GM19452 (cell line): Measurements from ENCODE around the gene SLA2.
"Not testable (repeated sequence)": the region's sequence is repeated elsewhere in the genome, so short reads cannot be mapped to it uniquely, and the experiment has no call there.

Source experiments
- ATAC-seq: cut with Tn5 transposase; IDR thresholded peaks from one replicate; pipeline ENCODE4 v1.9.1; 2021; ENCODE audit not compliant: unreplicated experiment

The SLA2 gene, protein sequence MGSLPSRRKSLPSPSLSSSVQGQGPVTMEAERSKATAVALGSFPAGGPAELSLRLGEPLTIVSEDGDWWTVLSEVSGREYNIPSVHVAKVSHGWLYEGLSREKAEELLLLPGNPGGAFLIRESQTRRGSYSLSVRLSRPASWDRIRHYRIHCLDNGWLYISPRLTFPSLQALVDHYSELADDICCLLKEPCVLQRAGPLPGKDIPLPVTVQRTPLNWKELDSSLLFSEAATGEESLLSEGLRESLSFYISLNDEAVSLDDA

DNA sequence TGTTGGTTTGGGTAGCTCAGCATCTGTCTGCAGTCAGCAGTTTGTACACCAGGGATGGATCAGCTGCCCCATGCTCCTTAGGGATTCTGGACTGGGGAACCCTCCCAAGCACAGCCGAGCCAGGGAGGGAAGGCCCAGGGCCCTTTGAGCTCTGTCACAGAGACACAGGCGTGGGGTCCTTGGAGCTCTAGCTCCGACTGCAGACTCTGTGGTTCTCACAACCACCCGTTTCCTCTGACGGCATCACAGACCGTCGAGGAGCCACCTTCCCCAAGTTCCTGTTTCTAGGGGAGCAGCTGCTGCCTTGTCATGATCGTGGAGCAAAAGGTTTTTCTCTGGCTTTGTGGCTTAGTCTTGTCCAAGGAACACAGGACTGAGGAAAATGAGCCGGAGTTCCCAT is at the start of gene SLA2:
SLA2 (minus strand) TSS at position 199 of the 400 bp plus-strand sequence. CDS start 4,861 bp downstream, outside the sequence.
- ATAC-seq, result no peak

DNA sequence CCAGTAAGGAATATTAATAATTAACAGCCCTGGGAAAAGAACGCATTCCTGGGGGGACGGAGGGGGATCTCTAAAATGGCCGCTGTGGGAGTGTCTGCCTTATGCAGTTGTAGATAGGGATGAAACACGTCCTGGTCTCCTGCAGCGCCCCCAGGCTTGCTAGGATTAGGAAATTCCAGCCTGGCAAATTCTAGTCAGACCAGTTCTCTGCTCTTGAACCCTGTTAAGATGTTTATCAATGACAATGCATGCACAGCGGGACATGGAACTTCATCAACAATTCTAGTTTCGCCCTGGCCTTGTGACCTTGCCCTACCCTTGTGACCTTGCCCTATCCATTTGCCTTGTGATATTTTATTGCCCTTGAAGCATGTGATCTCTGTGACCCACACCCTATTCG is 49.5 kb upstream of the SLA2 start:
- ATAC-seq, result not testable (repeated sequence)

DNA sequence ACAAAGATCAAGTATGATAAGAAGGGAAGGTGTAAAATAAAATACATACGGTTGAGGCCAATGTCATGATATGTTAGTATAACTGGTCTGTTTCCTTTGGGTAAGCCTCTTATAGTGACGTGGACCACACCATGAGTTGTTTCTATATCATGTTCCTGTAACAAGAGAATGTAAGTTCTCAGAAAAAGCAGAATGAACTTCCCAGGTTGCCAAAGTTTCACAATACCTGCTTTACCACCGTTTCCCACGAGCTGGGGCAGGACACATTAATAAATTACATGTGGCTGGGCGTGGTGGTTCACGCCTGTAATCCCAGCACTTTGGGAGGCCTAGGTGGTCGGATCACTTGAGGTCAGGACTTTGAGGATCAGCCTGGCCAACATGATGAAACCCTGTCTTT is 42.6 kb upstream of the SLA2 start:
- ATAC-seq, result no peak

DNA sequence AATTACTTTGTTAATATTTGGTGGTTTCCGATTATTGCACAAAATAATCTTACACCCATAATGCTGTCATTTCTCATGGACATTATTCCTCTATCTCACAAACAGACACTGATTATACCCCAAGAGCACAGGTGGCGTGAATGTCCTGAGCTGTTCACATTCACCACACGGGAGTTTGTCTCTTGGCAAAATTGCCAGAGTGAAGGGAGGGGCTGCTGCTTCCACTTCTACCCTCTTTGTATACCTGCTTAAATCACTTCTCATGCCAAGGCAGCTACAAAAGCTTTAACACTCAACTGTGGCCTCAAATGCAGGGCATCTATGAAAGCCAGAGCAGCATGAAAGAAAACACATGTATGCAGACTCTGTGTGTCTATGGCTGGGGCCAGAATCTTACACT is 41.9 kb upstream of the SLA2 start:
- ATAC-seq, result no peak

DNA sequence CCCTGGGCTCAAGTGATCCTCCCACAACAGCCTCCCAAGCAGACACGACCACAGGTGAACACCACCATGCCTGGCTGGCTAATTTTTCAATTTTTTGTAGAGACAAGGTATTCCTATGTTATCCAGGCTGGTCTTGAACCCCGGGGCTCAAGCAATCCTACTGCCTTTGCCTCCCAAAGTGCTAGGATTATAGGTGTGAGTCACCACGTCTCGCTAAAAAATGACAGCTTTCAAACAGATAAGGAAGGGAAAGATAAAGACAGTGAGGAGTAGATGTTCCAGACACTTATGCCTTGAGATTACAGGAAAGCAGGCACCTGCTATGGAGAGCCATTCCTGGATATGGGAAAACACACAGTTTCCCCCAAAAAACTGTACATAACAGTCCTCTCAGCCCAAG is 40.9 kb upstream of the SLA2 start:
- ATAC-seq, result no peak

DNA sequence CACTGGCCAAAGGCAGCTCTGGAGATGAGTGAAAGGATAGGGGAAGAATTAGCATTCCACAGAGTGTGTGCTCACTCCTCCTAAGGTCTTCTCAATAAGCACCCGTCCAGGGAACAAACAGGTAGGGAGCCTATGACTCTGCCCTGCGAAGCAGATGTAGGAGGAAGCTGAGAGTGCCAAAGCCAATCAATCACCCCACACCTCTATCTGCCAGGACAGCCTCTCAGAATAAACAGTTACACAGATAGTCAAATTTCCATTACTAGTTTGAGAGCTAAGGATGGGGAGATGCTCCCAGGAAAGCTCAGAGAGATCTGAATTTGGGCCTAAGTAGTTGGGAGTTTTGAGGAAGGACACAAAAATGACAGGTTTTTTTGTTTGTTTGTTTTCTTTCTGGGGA is 40.5 kb upstream of the SLA2 start:
- ATAC-seq, result no peak

DNA sequence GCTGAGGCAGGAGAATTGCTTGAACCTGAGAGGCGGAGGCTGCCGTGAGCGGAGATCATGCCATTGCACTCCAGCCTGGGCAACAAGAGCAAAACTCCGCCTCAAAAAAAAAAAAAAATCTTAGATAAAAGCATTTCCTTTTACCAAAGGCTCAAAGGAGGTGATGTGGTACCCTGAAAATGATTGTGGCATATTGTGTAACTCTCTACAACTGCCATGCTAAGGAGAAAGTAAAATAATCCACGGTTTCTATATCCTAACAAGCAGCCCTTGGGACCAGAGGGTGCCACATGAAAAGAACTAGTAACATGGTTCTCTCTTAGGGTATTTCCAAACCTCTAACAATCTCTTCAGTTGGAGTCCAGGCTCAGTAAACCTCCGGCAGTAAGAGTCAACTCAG is 38.8 kb upstream of the SLA2 start:
- ATAC-seq, result no peak

DNA sequence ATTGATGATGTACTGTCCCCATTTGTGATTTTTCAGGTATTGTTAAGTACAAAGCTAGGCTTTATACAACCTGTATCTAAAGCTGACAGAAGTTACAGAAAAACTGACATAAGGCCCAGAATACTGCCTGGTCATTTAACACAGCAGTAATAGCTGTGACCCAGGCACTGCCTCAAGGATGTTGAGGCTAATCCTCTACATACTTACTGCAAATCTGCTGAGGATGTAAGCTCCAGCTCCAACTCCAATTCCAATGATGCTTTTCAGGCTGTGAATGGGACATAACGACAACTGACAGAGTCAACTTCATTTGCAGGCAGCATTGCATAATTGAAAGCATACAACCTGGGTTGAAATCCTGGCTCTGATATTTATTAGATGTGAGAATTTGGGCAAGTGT is 36.3 kb upstream of the SLA2 start:
- no peak for ATAC-seq

DNA sequence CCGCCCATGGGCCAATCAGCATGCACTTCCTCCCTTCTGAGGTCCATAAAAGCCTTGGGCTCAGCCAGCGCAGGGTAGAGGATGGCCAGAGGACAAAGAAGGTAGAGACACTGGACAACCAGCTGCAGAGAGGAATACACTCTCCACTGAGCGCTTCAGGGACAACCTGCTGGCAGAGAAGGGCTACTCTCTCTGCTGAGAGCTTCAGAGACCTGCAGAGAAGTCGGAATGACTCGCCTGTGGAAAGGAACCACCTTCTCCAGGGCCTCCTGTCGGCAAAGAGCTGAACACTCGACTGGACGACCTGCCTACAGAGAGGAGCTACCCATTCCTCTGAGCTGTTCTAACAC is 31.4 kb upstream of the SLA2 start:
- ATAC-seq, result no peak

DNA sequence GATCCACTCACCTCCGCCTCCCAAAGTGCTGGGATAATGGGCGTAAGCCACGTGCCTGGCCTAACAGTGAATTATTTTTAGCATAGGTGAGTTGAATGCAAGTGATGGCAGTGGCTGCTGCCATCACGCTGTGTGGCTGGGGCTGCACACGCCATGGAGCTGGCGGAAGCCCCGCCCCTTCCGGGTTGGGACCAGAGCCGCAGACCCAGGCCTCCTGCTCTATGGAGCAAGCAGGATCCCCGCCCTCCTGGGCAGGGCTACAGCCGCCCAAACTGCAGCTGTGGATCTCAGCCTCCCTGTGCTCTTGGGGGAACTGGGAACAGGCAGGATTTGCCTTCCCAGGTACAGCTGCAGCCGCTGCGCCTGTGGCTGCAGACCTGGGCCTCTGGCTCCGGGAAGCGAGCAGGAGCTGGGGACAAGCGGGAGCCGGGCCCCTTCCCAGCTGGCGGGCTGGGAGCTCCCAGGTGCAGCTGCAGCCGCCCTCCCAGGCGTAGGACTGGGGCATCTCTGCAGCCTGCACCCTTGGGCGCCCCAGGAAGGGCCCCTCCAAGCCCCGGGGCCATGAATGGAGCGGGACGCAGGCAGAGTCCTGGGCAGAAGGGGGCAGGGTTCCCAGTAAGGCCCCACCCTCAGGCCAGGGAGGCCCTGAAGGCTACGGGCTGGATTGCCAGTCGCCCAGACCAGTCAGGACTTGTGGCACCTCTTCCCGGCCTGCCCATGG is 30.9 kb upstream of the SLA2 start:
- ATAC-seq, result no peak

DNA sequence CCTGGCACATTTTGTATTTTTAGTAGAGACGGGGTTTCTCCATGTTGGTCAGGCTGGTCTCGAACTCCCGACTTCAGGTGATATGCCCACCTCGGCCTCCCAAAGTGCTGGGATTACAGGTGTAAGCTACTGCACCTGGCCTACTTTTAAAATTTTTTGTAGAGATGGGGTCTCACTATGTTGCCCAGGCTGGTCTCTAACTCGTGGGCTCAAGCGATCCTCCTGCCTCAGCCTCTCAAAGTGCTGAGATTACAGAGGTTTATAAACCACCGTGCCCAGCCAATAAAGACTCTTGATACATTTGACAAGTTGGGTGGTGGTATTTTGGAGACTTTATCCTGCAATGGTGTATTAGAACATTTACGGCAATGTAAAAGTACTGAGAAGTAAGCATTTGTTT is 29.5 kb upstream of the SLA2 start:
- not testable (repeated sequence) for ATAC-seq

DNA sequence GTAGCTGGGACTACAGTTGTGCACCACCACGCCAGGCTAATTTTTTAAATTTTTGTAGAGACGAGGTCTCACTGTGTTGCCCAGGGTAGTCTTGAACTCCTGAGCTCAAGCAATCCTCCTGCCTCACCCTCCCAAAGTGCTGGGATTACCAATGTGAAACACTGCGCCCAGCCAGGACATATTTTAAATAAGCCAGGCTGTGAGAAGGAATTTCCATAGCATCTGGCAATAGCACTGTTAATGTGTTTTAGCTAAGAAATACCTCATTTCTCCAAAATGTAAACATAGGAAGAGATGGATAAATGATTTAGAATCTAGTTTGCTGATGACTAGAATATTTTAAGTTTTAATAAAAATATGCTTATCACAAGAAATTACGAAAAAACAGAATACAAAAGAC is 27.0 kb upstream of the SLA2 start:
- ATAC-seq, result no peak

DNA sequence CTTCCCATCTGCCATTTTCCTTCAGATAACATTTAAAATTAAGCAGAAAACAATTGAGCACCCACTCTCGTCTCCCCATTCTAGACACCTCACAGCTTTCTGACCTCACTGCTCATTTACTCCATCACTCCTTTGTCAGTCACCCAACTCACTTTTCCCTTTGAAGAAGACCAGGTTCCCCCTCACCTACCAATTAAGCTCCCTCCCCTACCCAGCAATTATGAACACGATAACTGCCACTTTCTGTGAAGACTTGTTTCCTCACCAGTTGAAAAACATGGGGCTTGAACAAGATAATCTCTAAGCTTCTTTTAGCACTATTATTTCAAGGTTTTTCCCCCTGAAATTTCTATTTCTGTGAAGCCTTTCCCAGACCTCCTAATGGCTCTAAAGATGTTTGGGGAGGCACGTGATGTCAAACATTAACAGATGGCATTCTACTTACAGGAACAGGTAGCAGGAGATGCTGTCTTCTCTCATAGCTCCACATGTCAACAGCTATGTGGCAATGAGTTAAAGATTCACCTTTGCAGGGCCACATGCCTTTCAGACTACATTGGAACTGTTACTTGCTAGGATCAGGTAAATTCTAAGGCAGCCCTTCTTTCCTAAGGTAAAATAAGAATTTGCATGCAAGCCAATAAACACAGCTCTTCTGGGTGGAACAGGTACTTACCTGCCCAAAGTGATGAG is 24.8 kb upstream of the SLA2 start:
- ATAC-seq, result no peak

DNA sequence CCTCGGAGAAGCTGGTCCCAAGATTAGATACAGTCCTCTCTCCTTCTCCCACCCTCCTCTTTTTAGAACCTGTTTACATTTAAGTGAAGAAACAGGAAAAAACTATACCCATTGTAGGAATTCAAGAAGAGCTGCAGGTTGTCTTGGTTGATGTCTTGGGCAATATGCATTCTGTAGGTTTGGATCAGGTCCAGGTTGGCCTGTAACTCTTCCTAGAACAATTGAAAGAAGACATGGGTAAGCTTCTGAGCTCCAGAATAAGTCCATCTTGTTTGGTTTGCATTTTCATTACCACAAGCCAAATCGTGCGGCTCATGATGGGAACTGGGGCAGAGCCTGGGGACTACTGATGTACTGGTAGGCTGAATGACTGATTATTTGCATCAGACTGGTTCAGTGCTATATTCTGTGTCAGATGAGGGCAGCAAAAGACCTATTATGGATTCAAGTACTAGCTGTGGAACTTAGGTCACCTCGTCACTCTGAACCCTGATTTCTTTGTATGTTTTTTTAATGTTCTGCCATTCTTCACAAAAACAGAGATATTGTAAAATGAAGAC is 20.3 kb upstream of the SLA2 start:
- no peak for ATAC-seq

DNA sequence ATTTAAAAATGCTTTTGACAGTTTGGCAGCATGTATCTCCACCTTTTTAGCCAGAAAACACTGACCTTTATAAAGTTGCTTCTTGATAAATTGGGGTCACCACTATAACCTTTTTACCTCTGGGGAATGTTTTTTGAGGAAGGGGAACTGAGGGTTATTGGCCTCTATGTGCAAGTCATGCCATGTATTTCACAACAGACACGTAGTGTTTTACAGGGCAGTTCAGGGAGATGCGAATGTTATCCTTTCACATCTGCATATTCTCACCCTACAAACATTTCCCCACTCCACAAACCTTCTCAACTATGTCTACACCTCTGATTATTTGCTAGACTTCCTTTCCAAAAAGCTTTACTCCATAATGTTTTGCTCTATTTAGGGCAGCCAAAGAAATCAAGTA is 17.0 kb upstream of the SLA2 start:
- no peak for ATAC-seq

DNA sequence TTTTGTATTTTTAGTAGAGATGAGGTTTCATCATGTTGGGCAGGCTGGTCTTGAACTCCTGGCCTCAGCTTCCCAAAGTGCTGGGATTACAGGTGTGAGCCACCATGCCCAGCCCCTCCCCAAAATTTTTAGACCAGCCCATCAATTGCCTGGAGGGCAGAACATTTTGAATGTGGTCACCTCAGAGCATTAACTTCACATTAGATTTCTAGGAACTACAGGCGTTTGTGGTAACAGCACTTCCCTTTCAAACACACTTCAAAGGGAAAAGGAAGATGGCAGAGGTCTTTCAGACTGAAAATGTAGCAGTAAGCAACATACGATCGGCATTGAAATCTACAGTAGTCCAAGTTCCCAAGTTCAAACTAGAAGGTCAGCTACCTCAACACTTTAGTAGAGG is 12.3 kb upstream of the SLA2 start:
- ATAC-seq, result no peak

DNA sequence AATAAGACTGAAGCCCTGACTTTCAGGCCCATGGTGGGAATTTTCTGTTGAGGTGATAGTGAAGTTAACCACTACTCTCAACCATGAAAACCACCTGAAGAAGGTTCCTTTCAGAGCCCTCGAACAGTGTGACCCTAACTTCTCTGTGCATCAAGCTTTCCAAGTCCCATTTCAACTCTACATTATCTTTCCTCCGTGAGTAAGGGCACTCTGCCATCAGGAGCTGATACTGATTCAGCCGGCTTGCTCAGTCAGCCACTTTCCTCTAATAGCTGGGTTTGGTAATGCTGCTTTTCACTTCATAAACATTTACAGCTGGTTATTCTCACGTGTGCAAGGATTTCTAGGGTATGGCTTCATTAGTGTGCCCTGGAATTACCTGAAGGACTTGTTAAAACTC is 10.7 kb upstream of the SLA2 start:
- ATAC-seq, result no peak

DNA sequence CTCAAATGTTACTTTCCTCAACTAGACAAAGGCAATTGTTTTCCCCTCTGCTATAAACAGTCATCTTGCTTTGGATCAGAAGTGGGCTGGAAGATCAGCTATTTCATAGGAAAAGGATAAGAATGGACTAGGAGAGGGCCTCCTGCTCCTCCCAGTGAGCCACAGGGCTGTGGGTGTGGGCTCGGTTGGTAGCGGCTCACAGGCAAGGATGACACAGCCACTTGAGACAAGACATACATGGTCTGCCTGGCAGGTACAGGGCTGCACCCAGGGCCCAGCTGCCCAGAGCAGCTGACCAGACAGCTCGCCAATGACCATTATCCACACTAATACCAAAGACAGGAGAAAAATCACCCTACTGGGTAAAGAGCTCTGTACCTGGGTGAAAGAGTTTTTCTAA is 9.0 kb upstream of the SLA2 start:
- no peak for ATAC-seq

DNA sequence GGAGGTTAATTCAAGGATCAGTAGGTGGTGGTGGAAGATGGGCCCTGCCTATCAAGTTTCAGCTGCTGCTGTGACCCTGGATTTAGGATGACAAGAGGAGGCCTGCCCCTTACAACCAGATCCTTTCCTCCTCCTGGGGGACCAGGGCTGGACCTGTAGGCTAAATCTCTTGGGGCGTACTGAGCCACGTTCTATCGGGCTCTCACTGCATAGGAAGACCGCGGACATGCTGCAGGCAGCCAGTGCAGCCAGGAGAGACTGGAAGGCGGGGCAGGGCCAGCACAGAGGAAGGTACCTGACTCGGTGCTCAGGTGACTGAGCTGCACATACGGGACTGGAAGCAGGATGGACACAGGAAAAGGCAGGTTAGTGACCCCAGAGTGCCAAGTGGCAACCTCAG is 8.5 kb upstream of the SLA2 start:
- ATAC-seq, result no peak

DNA sequence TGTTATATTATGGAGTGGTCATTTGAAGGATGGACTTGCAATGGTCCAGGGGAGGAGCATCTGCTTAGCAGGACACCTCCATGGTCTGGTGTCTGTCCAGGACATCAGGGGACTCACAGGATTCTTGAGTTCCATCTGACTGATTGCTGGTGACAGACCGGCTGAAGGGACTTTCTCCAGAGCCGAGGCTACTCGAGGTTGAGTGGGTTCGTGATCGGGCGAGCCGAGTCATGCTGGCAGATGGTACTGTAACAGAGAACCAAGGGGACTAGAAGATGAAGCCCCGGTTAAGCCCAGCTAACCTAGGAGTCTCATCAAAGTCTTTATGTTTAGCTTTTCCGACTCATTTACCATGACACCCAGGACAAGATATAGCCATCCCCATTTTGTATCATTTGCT is 7.5 kb upstream of the SLA2 start:
- ATAC-seq, result no peak

DNA sequence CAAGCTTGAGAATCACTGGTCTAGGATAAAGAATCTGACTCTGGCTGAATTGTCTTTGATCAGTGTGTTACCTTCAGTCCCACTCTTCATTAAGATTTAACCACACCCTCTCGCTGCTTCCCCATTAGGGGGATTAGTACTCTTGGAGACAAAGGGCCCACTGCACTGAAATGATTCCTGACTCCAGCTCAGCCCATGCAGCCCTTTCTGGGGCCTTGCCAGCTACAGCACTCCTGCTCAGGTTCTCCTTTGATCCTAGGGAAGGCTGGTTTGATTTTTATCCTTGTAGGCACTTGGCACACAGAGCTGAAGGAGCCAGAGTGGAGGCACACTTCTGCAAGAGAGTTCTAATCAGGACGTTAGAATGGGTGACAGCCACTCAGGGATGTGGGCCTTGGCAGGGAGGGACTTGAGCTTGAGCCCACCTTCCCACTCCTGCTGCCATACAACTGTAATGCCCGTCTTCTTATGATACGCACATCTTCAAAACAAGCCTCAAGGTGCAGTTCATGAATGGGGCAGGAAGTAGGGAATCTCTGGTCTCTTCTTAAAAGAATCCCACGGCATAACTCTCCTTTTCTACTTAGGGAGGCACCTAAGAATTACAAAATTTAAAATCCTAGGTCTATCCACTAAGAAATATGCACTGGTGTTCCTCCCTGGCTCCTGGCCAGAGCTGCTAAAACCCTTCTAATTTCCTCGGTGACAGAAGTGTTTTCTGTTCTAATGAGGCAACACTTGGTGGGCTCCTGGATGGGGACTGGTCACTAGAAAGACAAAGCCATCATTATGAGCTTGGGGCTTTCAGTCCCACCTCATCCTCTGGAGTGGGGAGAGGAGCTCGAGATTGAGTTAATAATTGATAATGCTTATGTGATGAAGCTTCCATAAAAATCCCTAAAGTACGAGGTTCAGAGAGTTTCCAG is 1.5 kb upstream of the SLA2 start:
- no peak for ATAC-seq
